A549 (cell line): ENCODE data around the gene WASHC3. TPM values are rescaled to one million over a fixed set of nuclear protein-coding genes. Genes with fewer than 3 reads are reported as not detected.
"Not testable (repeated sequence)": the region's sequence is repeated elsewhere in the genome, so short reads cannot be mapped to it uniquely, and the experiment has no call there.

ENCODE experiments used
- ATAC-seq, 2 experiments: fragments of 200-7000 bp in 1 of 2; fragments of >200 bp in 1 of 2; cut with Nextera tagmentation in 1 of 2; cut with Tn5 transposase in 1 of 2; 3 replicates each; pipeline versions ENCODE4 v1.8.0 to v1.9.1; 2018 to 2020; ENCODE audit warnings: mild to moderate bottlenecking in 1 of 2, moderate library complexity in 1 of 2
- CTCF ChIA-PET: fragments of 300-600 bp; sonication (Branson Sonifier 250); formaldehyde crosslinking; extraction: SDS; loops from one replicate; lab custom pipeline; 2021; ENCODE audit warnings: antibody characterized with exemption, inconsistent platforms; lab: Yijun Ruan, JAX
- POLR2A ChIA-PET: fragments of 350-600 bp; formaldehyde crosslinking; extraction: SDS; loops from one replicate; lab custom pipeline; 2021; ENCODE audit warnings: antibody characterized with exemption, inconsistent platforms; lab: Yijun Ruan, JAX
- DNase-seq, 2 experiments: peaks; one replicate each; pipeline versions ENCODE4 v3.0.0 to v3.0.0-alpha.2; 2011 to 2016; ENCODE audit warnings: low read depth in 1 of 2, low spot score in 1 of 2
- FAIRE-seq: peaks from 2 replicates; lab custom pipeline; 2011; peaks lifted over from hg19 to GRCh38; lab: Jason Lieb, UNC
- H3K27ac ChIP-seq, 2 experiments: fragments of >200 bp; sonication (Bioruptor Twin); formaldehyde crosslinking; 3 replicates each; pipeline ENCODE4 v1.5.1; 2016 to 2017
- H3K4me1 ChIP-seq: fragments of >200 bp; sonication (Bioruptor Twin); formaldehyde crosslinking; 3 replicates; pipeline ENCODE4 v1.6.1; 2016
- H3K4me2 ChIP-seq: fragments of >200 bp; sonication (Bioruptor Twin); formaldehyde crosslinking; 3 replicates; pipeline ENCODE4 v1.6.1; 2016
- H3K4me3 ChIP-seq: fragments of >200 bp; sonication (Bioruptor Twin); formaldehyde crosslinking; 3 replicates; pipeline ENCODE4 v1.5.1; 2016
- H3K9me3 ChIP-seq: fragments of >200 bp; sonication (Bioruptor Twin); formaldehyde crosslinking; 3 replicates; pipeline ENCODE4 v1.6.1; 2016
- CTCF ChIP-seq: fragments of >200 bp; sonication (Bioruptor Twin); formaldehyde crosslinking; IDR thresholded peaks from 3 replicates; pipeline ENCODE4 v1.5.1; 2016
- ESRRA ChIP-seq: fragments of 150-350 bp; IDR thresholded peaks from 2 replicates; pipeline ENCODE4 v1.6.1; 2014; ENCODE audit warnings: mild to moderate bottlenecking, low read length, borderline replicate concordance
- FOXS1 ChIP-seq: fragments of 250-450 bp; sonication (Bioruptor Pico); IDR thresholded peaks from 2 replicates; pipeline ENCODE4 v1.5.0; 2020; ENCODE audit warnings: mild to moderate bottlenecking, moderate library complexity
- HDAC2 ChIP-seq: fragments of 200-600 bp; sonication (generic); IDR thresholded peaks from 2 replicates; pipeline ENCODE4 v1.6.1; 2016
- HEYL ChIP-seq: fragments of 250-450 bp; sonication (Bioruptor Pico); IDR thresholded peaks from 2 replicates; pipeline ENCODE4 v1.8.0; 2021; ENCODE audit warnings: mild to moderate bottlenecking, moderate library complexity
- HOXB13 ChIP-seq: fragments of 250-450 bp; sonication (Bioruptor Pico); IDR thresholded peaks from 2 replicates; pipeline ENCODE4 v1.5.0; 2020; ENCODE audit warnings: low read depth, mild to moderate bottlenecking, moderate library complexity
- HOXB5 ChIP-seq: fragments of 250-450 bp; sonication (Bioruptor Pico); IDR thresholded peaks from 2 replicates; pipeline ENCODE4 v1.5.0; 2020; ENCODE audit warnings: mild to moderate bottlenecking, moderate library complexity
- JUNB ChIP-seq: fragments of >200 bp; sonication (Bioruptor Twin); formaldehyde crosslinking; IDR thresholded peaks from 2 replicates; pipeline ENCODE4 v1.6.1; 2016
- KDM1A ChIP-seq: fragments of 200-600 bp; sonication (generic); IDR thresholded peaks from 2 replicates; pipeline ENCODE4 v1.6.1; 2016; ENCODE audit warnings: low read depth, mild to moderate bottlenecking
- MAX ChIP-seq: IDR thresholded peaks from 2 replicates; pipeline ENCODE4 v1.6.1; 2012
- NR3C1 ChIP-seq: fragments of >200 bp; sonication (Bioruptor Twin); formaldehyde crosslinking; IDR thresholded peaks from 3 replicates; pipeline ENCODE4 v1.6.1; 2017
- PHF8 ChIP-seq: fragments of 200-600 bp; sonication (generic); IDR thresholded peaks from 2 replicates; pipeline ENCODE4 v1.6.1; 2016; ENCODE audit warnings: low read depth, mild to moderate bottlenecking, antibody characterized with exemption, moderate library complexity, borderline replicate concordance
- RAD21 ChIP-seq, 2 experiments: fragments of >200 bp in 1 of 2; sonication (Bioruptor Twin) in 1 of 2; formaldehyde crosslinking in 1 of 2; IDR thresholded peaks in 1 of 2; conservative IDR thresholded peaks in 1 of 2; 2 replicates in 1 of 2; 3 replicates in 1 of 2; pipeline ENCODE4 v1.6.1; 2012 to 2018; ENCODE audit warnings: inconsistent platforms in 1 of 2
- RCOR1 ChIP-seq: fragments of 150-350 bp; IDR thresholded peaks from 2 replicates; pipeline ENCODE4 v1.6.1; 2014; ENCODE audit warnings: antibody characterized with exemption, low read length, low read depth
- SMC3 ChIP-seq: fragments of >200 bp; sonication (Bioruptor Twin); formaldehyde crosslinking; IDR thresholded peaks from 3 replicates; pipeline ENCODE4 v1.6.1; 2018; ENCODE audit warnings: inconsistent platforms
- SREBF2 ChIP-seq: fragments of 450-650 bp; IDR thresholded peaks from 2 replicates; pipeline ENCODE4 v1.6.1; 2014; ENCODE audit warnings: mild to moderate bottlenecking, moderate library complexity
- USF2 ChIP-seq: fragments of 450-650 bp; IDR thresholded peaks from 2 replicates; pipeline ENCODE4 v1.6.1; 2014; ENCODE audit warnings: antibody characterized with exemption
- ZC3H11A ChIP-seq: fragments of 450-650 bp; IDR thresholded peaks from 2 replicates; pipeline ENCODE4 v1.6.1; 2014; ENCODE audit warnings: antibody characterized with exemption, mild to moderate bottlenecking
- WGBS: methylation state at CpG from one replicate; pipeline ENCODE4 v1.1.6; 2017; ENCODE audit errors: missing lambda C conversion rate; 5-methylcytosine and 5-hydroxymethylcytosine counted together
- polyA plus RNA-seq, 4 experiments: library from polyadenylated mRNA; depleted of rRNA in 3 of 4; stranded (reverse); fragments of >200 nt; fragmentation: RNase III in 1 of 4; extraction: RNeasy Plus Mini Kit Qiagen cat#74134 plus additional on column Dnase treatment in 1 of 4; gene quantifications; 2 replicates in 3 of 4; 3 replicates in 1 of 4; pipeline ENCODE4 v1.2.3, GENCODE V29; 2011 to 2017

Gene WASHC3
- polyA plus RNA-seq, 2 of the 4 experiments (the other 2 are of a cell fraction), result 39.1 to 54.9 TPM

- peak; percentile 32 for FAIRE-seq
- ATAC-seq, result peak; percentile 82 to 87
- POLR2A ChIA-PET, result no interaction called here
- WGBS, result 57% methylated on average over 2 of the region's 2 CpGs
- peak; percentile 6 to 31 for DNase-seq
- Histone ChIP-seq H3K4me1 (no peaks in the 10 kb centered on the region), H3K9me3 (no peaks in the 10 kb centered on the region), H3K4me2 (no peak overlapping the region), H3K4me3 (no peak overlapping the region)
- TF ChIP-seq SMC3 (peak; percentile 66), HOXB13 (CRISPR knock-in tag) (no peak), HDAC2 (no peak), RAD21 (conservative IDR thresholded peaks at IDR 0.05 in 1 of 2, IDR thresholded peaks at IDR 0.05 in 1 of 2) (peak; percentile 65 to 68), NR3C1 (no peak), RCOR1 (no peak), ZC3H11A (no peak), CTCF (peak; percentile 65)
- TF ChIP-seq, all 56 proteins: peak for 3
- no peak overlapping the region for H3K27ac ChIP-seq
- CTCF ChIA-PET, result interaction anchor here (0.5 to 2.9 kb wide), 30 partner anchors 11 to 719 kb away, joined by 3 to 13 read pairs (median 3); partner anchors contain the start of gene WASHC3
These were observed 34.0 kb upstream of the WASHC3 start for GRCh38 chr12:102095677-102096263.

- ChIA-PET CTCF (interaction anchor here (2.9 kb wide), 1 partner anchor 12 kb away, joined by 9 read pairs; no protein-coding TSS in a partner anchor), POLR2A (no interaction called here)
- no peak overlapping the region for H3K4me2 ChIP-seq
- no peak overlapping the region for H3K4me3 ChIP-seq
- H3K27ac ChIP-seq, result no peak overlapping the region
- FAIRE-seq (no peak), ATAC-seq (no peak), DNase-seq (no peak)
- no peaks in the 10 kb centered on the region for H3K4me1 ChIP-seq
- H3K9me3 ChIP-seq, result no peaks in the 10 kb centered on the region
- TF ChIP-seq HOXB5 (no peak), HEYL (CRISPR knock-in tag) (no peak), USF2 (no peak), SREBF2 (no peak), ZC3H11A (no peak), KDM1A (no peak), JUNB (no peak), ESRRA (no peak), MAX (no peak), PHF8 (no peak), FOXS1 (CRISPR knock-in tag) (no peak), RAD21 (conservative IDR thresholded peaks at IDR 0.05 in 1 of 2, IDR thresholded peaks at IDR 0.05 in 1 of 2) (no peak)
- TF ChIP-seq, all 56 proteins: peak for 0
These were observed 31.5 kb upstream of the WASHC3 start for GRCh38 chr12:102093319-102093718.

GRCh38 chr12:102089228-102089835 lies 27.5 kb upstream of the WASHC3 start:
- CTCF ChIA-PET, result interaction anchor here (0.6 to 0.8 kb wide), 2 partner anchors 171 to 634 kb away, joined by 3 read pairs; no protein-coding TSS in a partner anchor
- H3K4me1 ChIP-seq, H3K9me3 ChIP-seq, H3K27ac ChIP-seq, ATAC-seq, POLR2A ChIA-PET, H3K4me2 ChIP-seq, DNase-seq, FAIRE-seq, H3K4me3 ChIP-seq: not testable (repeated sequence)
- 95% methylated on average over 16 of the region's 38 CpGs for WGBS
